Epidermal melanocyte (primary cell): ENCODE results near the gene ALDH3B1.

ENCODE experiments used
- DNase-seq: peaks from one replicate; pipeline ENCODE4 v3.0.0; 2011; ENCODE audit warnings: low spot score; ENCODE audit not compliant: insufficient read length

ALDH3B1 gene

GRCh38 chr11:68030318-68031143 lies 20.4 kb downstream of the ALDH3B1 start, which contains the start of gene NDUFS8:
TSS of gene NDUFS8 (plus strand) at chr11:68030681. CDS start at chr11:68032152, 1,471 bp downstream.
- DNase-seq: peak; percentile 100

GRCh38 chr11:68031144-68031464 lies 21.0 kb downstream of the ALDH3B1 start:
- no peak for DNase-seq

GRCh38 chr11:68032003-68032402 lies 21.9 kb downstream of the ALDH3B1 start:
- no peak for DNase-seq

- no peak for DNase-seq
Measured at GRCh38 chr11:68032997-68033707, 23.0 kb downstream of the ALDH3B1 start.

- DNase-seq: no peak
Measured at GRCh38 chr11:68033708-68034045, 23.6 kb downstream of the ALDH3B1 start.

GRCh38 chr11:68035266-68035876 lies 25.2 kb downstream of the ALDH3B1 start:
- DNase-seq: no peak

GRCh38 chr11:68036141-68036716 lies 26.1 kb downstream of the ALDH3B1 start:
- DNase-seq: no peak

- DNase-seq: no peak
Measured at GRCh38 chr11:68036717-68037239, 26.7 kb downstream of the ALDH3B1 start.

GRCh38 chr11:68037411-68038225 lies 27.5 kb downstream of the ALDH3B1 start:
- DNase-seq: no peak

GRCh38 chr11:68038226-68038717 lies 28.1 kb downstream of the ALDH3B1 start:
- no peak for DNase-seq

GRCh38 chr11:68038718-68039525 lies 28.8 kb downstream of the ALDH3B1 start, which contains the start of gene TCIRG1:
TSS of gene TCIRG1 (plus strand) at chr11:68039025. CDS start at chr11:68041272, 2,247 bp downstream.
- peak; percentile 99 for DNase-seq

- DNase-seq: no peak
Measured at GRCh38 chr11:68039526-68040086, 29.5 kb downstream of the ALDH3B1 start.

- no peak for DNase-seq
Measured at GRCh38 chr11:68040101-68040956, 30.2 kb downstream of the ALDH3B1 start.

- DNase-seq: no peak
Measured at GRCh38 chr11:68040957-68041591, 30.9 kb downstream of the ALDH3B1 start.

- no peak for DNase-seq
Measured at GRCh38 chr11:68041617-68042218, 31.6 kb downstream of the ALDH3B1 start.

GRCh38 chr11:68042219-68043028 lies 32.3 kb downstream of the ALDH3B1 start:
- no peak for DNase-seq

GRCh38 chr11:68043029-68043348 lies 32.9 kb downstream of the ALDH3B1 start:
- DNase-seq: no peak
